ENCODE measurements around the gene P3R3URF. TPM values are rescaled to one million over a fixed set of nuclear protein-coding genes. Genes with fewer than 3 reads are reported as not detected.

Gene P3R3URF
- polyA plus RNA-seq, 3 donors: not detected

DNA sequence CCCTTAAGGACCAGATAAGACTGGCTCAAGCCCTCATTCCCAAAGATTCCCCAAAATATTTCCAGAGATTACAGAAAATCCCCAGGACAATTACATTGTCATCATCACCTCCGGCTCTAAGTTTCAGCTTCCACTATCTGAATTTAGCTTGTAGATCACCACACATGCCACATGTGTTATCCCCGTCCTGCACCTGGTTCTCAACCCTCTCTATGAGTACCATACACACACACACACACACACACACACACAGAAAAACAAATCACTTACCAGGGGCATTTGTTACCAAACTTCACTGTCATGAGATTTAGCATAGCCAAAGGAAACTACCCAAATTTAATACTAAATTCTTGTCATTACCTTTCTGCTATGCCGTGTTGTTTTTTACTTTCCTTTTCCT is 16.8 kb downstream of the P3R3URF start:
- no peak overlapping the region for H2AFZ ChIP-seq (ENCODE audit: insufficient read depth, low read depth, low read length, poor library complexity, severe bottlenecking)
- H4K20me1 ChIP-seq (ENCODE audit: insufficient read depth, low read length): no peaks in the 10 kb centered on the region
- intact Hi-C loops (cut with micrococcal nuclease): no loop called here
- H3K4me1 ChIP-seq (ENCODE audit: control insufficient read depth in 1 of 2, insufficient read depth in 2 of 2, low read length in 2 of 2): no peaks in the 10 kb centered on the region
- Mint-ChIP-seq H3K9me3 (peaks cover 0 to 2% (median 0%) of the 10 kb centered on the region in 7 donors), H3K4me3 (no peak overlapping the region), H3K4me1 (no peaks in the 10 kb centered on the region), H3K36me3 (no peaks in the 10 kb centered on the region), H3K27me3 (ENCODE audit: low read depth in 3 of 3) (peaks cover 2 to 6% (median 2%) of the 10 kb centered on the region in 3 donors), H3K27ac (no peak overlapping the region)
- no peak for DNase-seq
- no peaks in the 10 kb centered on the region for H3K79me2 ChIP-seq (ENCODE audit: insufficient read depth, low read length)
- H3K36me3 ChIP-seq (replicated peaks in 1 of 2; ENCODE audit: control insufficient read depth in 1 of 2, insufficient read depth in 2 of 2, low read length in 2 of 2): no peaks in the 10 kb centered on the region
- no peak overlapping the region for H3K4me3 ChIP-seq (replicated peaks in 1 of 3; ENCODE audit: low read depth in 2 of 3, low read length in 3 of 3)
- no peaks in the 10 kb centered on the region for H3K27me3 ChIP-seq (ENCODE audit: control insufficient read depth in 2 of 2, insufficient read depth in 2 of 2, low read length in 2 of 2)
- H3K9me3 ChIP-seq (replicated peaks in 1 of 2; ENCODE audit: control insufficient read depth in 1 of 2, insufficient read depth in 1 of 2, low read length in 2 of 2): no peaks in the 10 kb centered on the region
- WGBS (ENCODE audit: insufficient coverage): 72% methylated on average over 3 of the region's 3 CpGs
- no peak overlapping the region for H3K4me2 ChIP-seq (replicated peaks; ENCODE audit: extremely low read depth, low read length, poor library complexity, severe bottlenecking)
- no peak overlapping the region for H3K9ac ChIP-seq (ENCODE audit: insufficient read depth, low read length, poor library complexity, severe bottlenecking)
- no peak overlapping the region for H3K27ac ChIP-seq (ENCODE audit: low read depth in 1 of 2, low read length in 2 of 2)
- no peak for TF ChIP-seq CTCF (IDR thresholded peaks at IDR 0.05)

GRCh38 chr1:46158312-46159281 is 17.7 kb downstream of the P3R3URF start:
- 97% methylated on average over 6 of the region's 13 CpGs for WGBS (ENCODE audit: insufficient coverage)
- Histone ChIP-seq H3K27ac (ENCODE audit: low read depth in 1 of 2, low read length in 2 of 2) (no peak overlapping the region), H3K4me1 (ENCODE audit: control insufficient read depth in 1 of 2, insufficient read depth in 2 of 2, low read length in 2 of 2) (no peaks in the 10 kb centered on the region), H3K9me3 (replicated peaks in 1 of 2; ENCODE audit: control insufficient read depth in 1 of 2, insufficient read depth in 1 of 2, low read length in 2 of 2) (no peaks in the 10 kb centered on the region), H3K9ac (ENCODE audit: insufficient read depth, low read length, poor library complexity, severe bottlenecking) (no peak overlapping the region), H2AFZ (ENCODE audit: insufficient read depth, low read depth, low read length, poor library complexity, severe bottlenecking) (no peak overlapping the region), H3K36me3 (replicated peaks in 1 of 2; ENCODE audit: control insufficient read depth in 1 of 2, insufficient read depth in 2 of 2, low read length in 2 of 2) (no peaks in the 10 kb centered on the region), H3K4me3 (replicated peaks in 1 of 3; ENCODE audit: low read depth in 2 of 3, low read length in 3 of 3) (no peak overlapping the region), H3K27me3 (ENCODE audit: control insufficient read depth in 2 of 2, insufficient read depth in 2 of 2, low read length in 2 of 2) (no peaks in the 10 kb centered on the region), H3K79me2 (ENCODE audit: insufficient read depth, low read length) (no peaks in the 10 kb centered on the region), H3K4me2 (replicated peaks; ENCODE audit: extremely low read depth, low read length, poor library complexity, severe bottlenecking) (no peak overlapping the region), H4K20me1 (ENCODE audit: insufficient read depth, low read length) (no peaks in the 10 kb centered on the region)
- no peak overlapping the region for H3K4me3 Mint-ChIP-seq
- DNase-seq: no peak
- H3K27ac Mint-ChIP-seq: no peak overlapping the region
- no peak for TF ChIP-seq CTCF (IDR thresholded peaks at IDR 0.05)
- peaks cover 0 to 2% (median 0%) of the 10 kb centered on the region in 3 donors for H3K27me3 Mint-ChIP-seq (ENCODE audit: low read depth in 3 of 3)
- intact Hi-C loops (cut with micrococcal nuclease): no loop called here
- H3K36me3 Mint-ChIP-seq: no peaks in the 10 kb centered on the region
- H3K9me3 Mint-ChIP-seq: peaks cover 0 to 1% (median 0%) of the 10 kb centered on the region in 7 donors
- H3K4me1 Mint-ChIP-seq: no peaks in the 10 kb centered on the region
